Measurements from ENCODE around the gene ZNF766. TPM values are rescaled to one million over a fixed set of nuclear protein-coding genes. Genes with fewer than 3 reads are reported as not detected.

Gene ZNF766
- total and polyA plus RNA-seq, 2 of the 13 experiments (the other 11 are each of a cell fraction or from before 2014, with no cell fraction given) = 5.2 to 10.3 TPM

DNA sequence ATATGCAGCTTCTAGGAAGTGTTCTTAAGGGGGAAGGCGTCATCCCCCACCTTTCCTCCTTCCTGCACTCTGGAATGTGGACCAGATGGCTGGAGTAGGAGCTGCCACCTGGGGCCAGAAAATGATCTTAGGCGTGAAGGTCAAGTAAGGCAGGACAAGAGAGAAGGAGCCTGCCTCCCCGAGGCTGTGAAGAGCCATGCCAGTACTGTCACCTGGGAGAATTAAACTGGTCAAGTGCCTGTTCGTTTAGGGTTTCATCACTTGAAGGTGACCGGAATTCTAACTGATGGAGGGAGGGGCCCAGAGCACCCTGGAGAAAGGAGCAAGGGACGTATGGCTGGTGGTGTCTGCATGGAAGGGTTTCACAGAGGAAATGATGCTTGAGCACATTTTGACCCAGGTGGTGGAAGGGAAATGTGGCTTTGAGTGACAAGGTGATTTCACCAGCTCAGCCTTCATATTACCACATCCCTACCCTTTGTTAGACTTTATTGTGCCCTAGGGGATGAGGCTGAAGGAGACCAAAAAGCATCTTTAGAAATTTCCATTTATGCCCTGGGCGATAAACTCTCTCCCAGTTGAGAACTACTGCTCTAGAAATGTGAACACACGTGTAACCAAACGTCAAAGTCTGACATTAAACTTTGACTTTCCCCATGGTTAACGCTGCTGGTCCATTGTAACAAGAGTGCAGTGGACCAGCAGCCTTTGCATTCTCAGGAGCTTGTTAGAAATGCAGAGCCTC, 42.0 kb upstream of the ZNF766 start:
- H3K79me2 ChIP-seq (ENCODE audit: insufficient read depth, low read length) = no peaks in the 10 kb centered on the region
- DNase-seq (ENCODE audit: low spot score) (no peak), FAIRE-seq (no peak), ATAC-seq (no peak)
- no peak overlapping the region for H3K27ac ChIP-seq (ENCODE audit: extremely low read length, insufficient read depth, low read length)
- H3K9ac ChIP-seq (ENCODE audit: insufficient read depth, low read depth, low read length) = no peak overlapping the region
- in situ Hi-C loops (cut with HindIII; ENCODE audit: extremely low pct_ligation_motif_present, low pct_unique_long_range_greater_than_20kb) (no loop called here), intact Hi-C loops (cut with micrococcal nuclease; ENCODE audit: unreplicated experiment) (no loop called here)
- H2AFZ ChIP-seq (ENCODE audit: low read length) = no peak overlapping the region
- whole genome bisulfite sequencing (ENCODE audit: low lambda C conversion rate) = 98% methylated on average over 10 of the region's 10 CpGs
- peaks cover 16 to 60% of the 10 kb centered on the region in 2 experiments for H3K36me3 ChIP-seq (replicated peaks in 1 of 2; ENCODE audit: control insufficient read depth in 1 of 2, insufficient read depth in 2 of 2, low read length in 2 of 2)
- CTCF ChIA-PET (ENCODE audit: low intra/inter-chr PET ratio, low total read pairs) = no interaction called here
- H3K4me2 ChIP-seq (ENCODE audit: low read depth, low read length) = no peak overlapping the region
- POLR2A ChIA-PET = no interaction called here
- H4K20me1 ChIP-seq (ENCODE audit: insufficient read depth, low read length) = no peaks in the 10 kb centered on the region
- no peaks in the 10 kb centered on the region for H3K4me1 ChIP-seq (ENCODE audit: insufficient read depth, low read length)
- H3K9me3 ChIP-seq (ENCODE audit: low read length) = no peaks in the 10 kb centered on the region
- TF ChIP-seq POLR2G (IDR thresholded peaks at IDR 0.05; ENCODE audit: low read depth, low read length) (no peak), RFX1 (IDR thresholded peaks at IDR 0.05) (no peak), RFXANK (CRISPR knock-in tag; IDR thresholded peaks at IDR 0.05) (no peak), ZFP82 (CRISPR knock-in tag; IDR thresholded peaks at IDR 0.05; ENCODE audit: borderline replicate concordance) (no peak), ZNF598 (CRISPR knock-in tag; IDR thresholded peaks at IDR 0.05; ENCODE audit: borderline replicate concordance) (no peak), NKX3-1 (CRISPR knock-in tag; IDR thresholded peaks at IDR 0.05) (no peak), CCAR2 (optimal IDR thresholded peaks at IDR 0.05; ENCODE audit: low read depth, low read length) (no peak), ZNF350 (CRISPR knock-in tag; IDR thresholded peaks at IDR 0.05; ENCODE audit: borderline replicate concordance, low read depth) (no peak), ZNF674 (CRISPR knock-in tag; IDR thresholded peaks at IDR 0.05; ENCODE audit: low read depth) (no peak), ZNF724P (CRISPR knock-in tag; IDR thresholded peaks at IDR 0.05; ENCODE audit: borderline replicate concordance) (no peak), ZNF343 (CRISPR knock-in tag; IDR thresholded peaks at IDR 0.05) (no peak)
- TF ChIP-seq, protein P1, sequence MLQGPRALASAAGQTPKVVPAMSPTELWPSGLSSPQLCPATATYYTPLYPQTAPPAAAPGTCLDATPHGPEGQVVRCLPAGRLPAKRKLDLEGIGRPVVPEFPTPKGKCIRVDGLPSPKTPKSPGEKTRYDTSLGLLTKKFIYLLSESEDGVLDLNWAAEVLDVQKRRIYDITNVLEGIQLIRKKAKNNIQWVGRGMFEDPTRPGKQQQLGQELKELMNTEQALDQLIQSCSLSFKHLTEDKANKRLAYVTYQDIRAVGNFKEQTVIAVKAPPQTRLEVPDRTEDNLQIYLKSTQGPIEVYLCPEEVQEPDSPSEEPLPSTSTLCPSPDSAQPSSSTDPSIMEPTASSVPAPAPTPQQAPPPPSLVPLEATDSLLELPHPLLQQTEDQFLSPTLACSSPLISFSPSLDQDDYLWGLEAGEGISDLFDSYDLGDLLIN (CRISPR knock-in tag; IDR thresholded peaks at IDR 0.05; ENCODE audit: borderline replicate concordance) = no peak
- TF ChIP-seq, protein P2, sequence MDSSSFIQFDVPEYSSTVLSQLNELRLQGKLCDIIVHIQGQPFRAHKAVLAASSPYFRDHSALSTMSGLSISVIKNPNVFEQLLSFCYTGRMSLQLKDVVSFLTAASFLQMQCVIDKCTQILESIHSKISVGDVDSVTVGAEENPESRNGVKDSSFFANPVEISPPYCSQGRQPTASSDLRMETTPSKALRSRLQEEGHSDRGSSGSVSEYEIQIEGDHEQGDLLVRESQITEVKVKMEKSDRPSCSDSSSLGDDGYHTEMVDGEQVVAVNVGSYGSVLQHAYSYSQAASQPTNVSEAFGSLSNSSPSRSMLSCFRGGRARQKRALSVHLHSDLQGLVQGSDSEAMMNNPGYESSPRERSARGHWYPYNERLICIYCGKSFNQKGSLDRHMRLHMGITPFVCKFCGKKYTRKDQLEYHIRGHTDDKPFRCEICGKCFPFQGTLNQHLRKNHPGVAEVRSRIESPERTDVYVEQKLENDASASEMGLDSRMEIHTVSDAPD (CRISPR knock-in tag; IDR thresholded peaks at IDR 0.05) = no peak
- TF ChIP-seq, protein P3, sequence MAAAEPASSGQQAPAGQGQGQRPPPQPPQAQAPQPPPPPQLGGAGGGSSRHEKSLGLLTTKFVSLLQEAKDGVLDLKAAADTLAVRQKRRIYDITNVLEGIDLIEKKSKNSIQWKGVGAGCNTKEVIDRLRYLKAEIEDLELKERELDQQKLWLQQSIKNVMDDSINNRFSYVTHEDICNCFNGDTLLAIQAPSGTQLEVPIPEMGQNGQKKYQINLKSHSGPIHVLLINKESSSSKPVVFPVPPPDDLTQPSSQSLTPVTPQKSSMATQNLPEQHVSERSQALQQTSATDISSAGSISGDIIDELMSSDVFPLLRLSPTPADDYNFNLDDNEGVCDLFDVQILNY (CRISPR knock-in tag; conservative IDR thresholded peaks at IDR 0.05) = no peak
- TF ChIP-seq, protein P4, sequence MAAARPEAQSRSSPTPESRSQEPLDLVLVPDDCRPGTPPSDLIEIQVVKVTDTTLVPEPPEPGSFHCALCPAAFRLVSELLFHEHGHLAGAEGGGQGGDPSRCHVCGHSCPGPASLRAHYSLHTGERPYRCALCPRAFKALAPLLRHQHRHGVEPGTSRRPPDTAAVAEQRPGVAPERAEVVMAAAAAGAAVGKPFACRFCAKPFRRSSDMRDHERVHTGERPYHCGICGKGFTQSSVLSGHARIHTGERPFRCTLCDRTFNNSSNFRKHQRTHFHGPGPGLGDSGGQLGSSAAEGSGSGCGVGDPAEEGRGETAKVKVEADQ (CRISPR knock-in tag; IDR thresholded peaks at IDR 0.05; ENCODE audit: borderline replicate concordance) = no peak
- TF ChIP-seq, protein P5, sequence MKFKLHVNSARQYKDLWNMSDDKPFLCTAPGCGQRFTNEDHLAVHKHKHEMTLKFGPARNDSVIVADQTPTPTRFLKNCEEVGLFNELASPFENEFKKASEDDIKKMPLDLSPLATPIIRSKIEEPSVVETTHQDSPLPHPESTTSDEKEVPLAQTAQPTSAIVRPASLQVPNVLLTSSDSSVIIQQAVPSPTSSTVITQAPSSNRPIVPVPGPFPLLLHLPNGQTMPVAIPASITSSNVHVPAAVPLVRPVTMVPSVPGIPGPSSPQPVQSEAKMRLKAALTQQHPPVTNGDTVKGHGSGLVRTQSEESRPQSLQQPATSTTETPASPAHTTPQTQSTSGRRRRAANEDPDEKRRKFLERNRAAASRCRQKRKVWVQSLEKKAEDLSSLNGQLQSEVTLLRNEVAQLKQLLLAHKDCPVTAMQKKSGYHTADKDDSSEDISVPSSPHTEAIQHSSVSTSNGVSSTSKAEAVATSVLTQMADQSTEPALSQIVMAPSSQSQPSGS (CRISPR knock-in tag; IDR thresholded peaks at IDR 0.05) = no peak
- no peak overlapping the region for H3K4me3 ChIP-seq (replicated peaks in 1 of 3; ENCODE audit: insufficient read depth in 1 of 3, low read depth in 2 of 3, low read length in 3 of 3)
- H3K27me3 ChIP-seq (ENCODE audit: control insufficient read depth in 1 of 2, insufficient read depth in 2 of 2, low read length in 2 of 2) = no peaks in the 10 kb centered on the region
- TSS peak; percentile 32 for BruUV-seq (replicated peaks)
